Chondrocyte (in vitro differentiated cells): ENCODE results near the gene VCAN. TPM values are rescaled to one million over a fixed set of nuclear protein-coding genes. Genes with fewer than 3 reads are reported as not detected.

Experiments
- DNase-seq: peaks from one replicate; pipeline ENCODE4 v3.0.0; 2021; ENCODE audit warnings: mixed read lengths, low spot score
- H3K27ac Mint-ChIP-seq: one replicate; pipeline ENCODE4 v1.8.0; 2021; ENCODE audit warnings: mild to moderate bottlenecking, moderate library complexity, mixed read lengths; ENCODE audit not compliant: unreplicated experiment
- H3K27me3 Mint-ChIP-seq: 2 replicates; pipeline ENCODE4 v1.8.0; 2021; ENCODE audit warnings: low read depth, mixed read lengths
- H3K36me3 Mint-ChIP-seq: 2 replicates; pipeline ENCODE4 v1.8.0; 2021; ENCODE audit warnings: low read depth, mixed read lengths
- H3K4me1 Mint-ChIP-seq: 2 replicates; pipeline ENCODE4 v1.8.0; 2021; ENCODE audit warnings: low read depth, mild to moderate bottlenecking, mixed read lengths
- H3K4me3 Mint-ChIP-seq: one replicate; pipeline ENCODE4 v1.8.0; 2021; ENCODE audit warnings: mild to moderate bottlenecking, moderate library complexity, mixed read lengths; ENCODE audit not compliant: unreplicated experiment
- H3K9me3 Mint-ChIP-seq: 2 replicates; pipeline ENCODE4 v1.8.0; 2021; ENCODE audit warnings: low read depth, mixed read lengths
- total RNA-seq: library from RNA; stranded (reverse); gene quantifications from 3 replicates; pipeline ENCODE4 v1.2.1, GENCODE V29; 2021
- TF ChIP-seq, protein P1 (sequence below): fragments of 200-600 bp; sonication (generic); IDR thresholded peaks from 2 replicates; pipeline ENCODE4 v1.5.0; 2021; ENCODE audit warnings: antibody characterized with exemption, mild to moderate bottlenecking, moderate library complexity

Gene VCAN
- total RNA-seq, 1 donor from 2014 or later = 710 TPM

GRCh38 chr5:83531661-83532060, 60.1 kb downstream of the VCAN start:
- Mint-ChIP-seq H3K4me3 (no peak overlapping the region), H3K9me3 (no peaks in the 10 kb centered on the region), H3K36me3 (peaks cover 13% of the 10 kb centered on the region), H3K4me1 (peaks cover 51% of the 10 kb centered on the region), H3K27me3 (no peaks in the 10 kb centered on the region), H3K27ac (peak overlapping the region; percentile 41)
- TF ChIP-seq, protein P1, sequence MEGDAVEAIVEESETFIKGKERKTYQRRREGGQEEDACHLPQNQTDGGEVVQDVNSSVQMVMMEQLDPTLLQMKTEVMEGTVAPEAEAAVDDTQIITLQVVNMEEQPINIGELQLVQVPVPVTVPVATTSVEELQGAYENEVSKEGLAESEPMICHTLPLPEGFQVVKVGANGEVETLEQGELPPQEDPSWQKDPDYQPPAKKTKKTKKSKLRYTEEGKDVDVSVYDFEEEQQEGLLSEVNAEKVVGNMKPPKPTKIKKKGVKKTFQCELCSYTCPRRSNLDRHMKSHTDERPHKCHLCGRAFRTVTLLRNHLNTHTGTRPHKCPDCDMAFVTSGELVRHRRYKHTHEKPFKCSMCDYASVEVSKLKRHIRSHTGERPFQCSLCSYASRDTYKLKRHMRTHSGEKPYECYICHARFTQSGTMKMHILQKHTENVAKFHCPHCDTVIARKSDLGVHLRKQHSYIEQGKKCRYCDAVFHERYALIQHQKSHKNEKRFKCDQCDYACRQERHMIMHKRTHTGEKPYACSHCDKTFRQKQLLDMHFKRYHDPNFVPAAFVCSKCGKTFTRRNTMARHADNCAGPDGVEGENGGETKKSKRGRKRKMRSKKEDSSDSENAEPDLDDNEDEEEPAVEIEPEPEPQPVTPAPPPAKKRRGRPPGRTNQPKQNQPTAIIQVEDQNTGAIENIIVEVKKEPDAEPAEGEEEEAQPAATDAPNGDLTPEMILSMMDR = no peak
- no peak for DNase-seq

- Mint-ChIP-seq H3K36me3 (peaks cover 42% of the 10 kb centered on the region), H3K27ac (no peak overlapping the region), H3K9me3 (no peaks in the 10 kb centered on the region), H3K4me3 (no peak overlapping the region), H3K27me3 (no peaks in the 10 kb centered on the region), H3K4me1 (peaks cover 14% of the 10 kb centered on the region)
- TF ChIP-seq, protein P1 = no peak
- no peak for DNase-seq
Observed at GRCh38 chr5:83538786-83539462, 67.4 kb downstream of the VCAN start.

DNA sequence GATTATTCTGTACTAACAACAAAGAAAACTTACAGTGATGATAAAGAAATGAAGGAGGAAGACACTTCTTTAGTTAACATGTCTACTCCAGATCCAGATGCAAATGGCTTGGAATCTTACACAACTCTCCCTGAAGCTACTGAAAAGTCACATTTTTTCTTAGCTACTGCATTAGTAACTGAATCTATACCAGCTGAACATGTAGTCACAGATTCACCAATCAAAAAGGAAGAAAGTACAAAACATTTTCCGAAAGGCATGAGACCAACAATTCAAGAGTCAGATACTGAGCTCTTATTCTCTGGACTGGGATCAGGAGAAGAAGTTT, 67.9 kb downstream of the VCAN start:
- DNase-seq = no peak
- Mint-ChIP-seq H3K27ac (no peak overlapping the region), H3K36me3 (peaks cover 42% of the 10 kb centered on the region), H3K27me3 (no peaks in the 10 kb centered on the region), H3K4me3 (no peak overlapping the region), H3K9me3 (no peaks in the 10 kb centered on the region), H3K4me1 (peaks cover 15% of the 10 kb centered on the region)
- TF ChIP-seq, protein P1 = no peak

GRCh38 chr5:83540105-83540504, 68.6 kb downstream of the VCAN start:
- H3K27ac Mint-ChIP-seq = no peak overlapping the region
- TF ChIP-seq, protein P1 = no peak
- H3K9me3 Mint-ChIP-seq = no peaks in the 10 kb centered on the region
- DNase-seq = no peak
- H3K4me1 Mint-ChIP-seq = peaks cover 13% of the 10 kb centered on the region
- peaks cover 45% of the 10 kb centered on the region for H3K36me3 Mint-ChIP-seq
- H3K27me3 Mint-ChIP-seq = no peaks in the 10 kb centered on the region
- no peak overlapping the region for H3K4me3 Mint-ChIP-seq

DNA sequence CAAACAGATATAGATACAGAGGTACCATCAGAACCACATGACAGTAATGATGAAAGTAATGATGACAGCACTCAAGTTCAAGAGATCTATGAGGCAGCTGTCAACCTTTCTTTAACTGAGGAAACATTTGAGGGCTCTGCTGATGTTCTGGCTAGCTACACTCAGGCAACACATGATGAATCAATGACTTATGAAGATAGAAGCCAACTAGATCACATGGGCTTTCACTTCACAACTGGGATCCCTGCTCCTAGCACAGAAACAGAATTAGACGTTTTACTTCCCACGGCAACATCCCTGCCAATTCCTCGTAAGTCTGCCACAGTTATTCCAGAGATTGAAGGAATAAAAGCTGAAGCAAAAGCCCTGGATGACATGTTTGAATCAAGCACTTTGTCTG, 69.2 kb downstream of the VCAN start:
- peaks cover 45% of the 10 kb centered on the region for H3K36me3 Mint-ChIP-seq
- peaks cover 8% of the 10 kb centered on the region for H3K4me1 Mint-ChIP-seq
- no peaks in the 10 kb centered on the region for H3K9me3 Mint-ChIP-seq
- H3K4me3 Mint-ChIP-seq = no peak overlapping the region
- H3K27ac Mint-ChIP-seq = peak overlapping the region; percentile 11
- no peak for DNase-seq
- H3K27me3 Mint-ChIP-seq = no peaks in the 10 kb centered on the region
- TF ChIP-seq, protein P1 = no peak
